Stimulated activated CD4-positive, alpha-beta T cell treated with anti-CD3 and anti-CD28 coated beads, Interleukin-15, amount 100 ng/mL, for 24 hours (primary cell): Measurements from ENCODE around the gene U2AF1L4.
"Not testable (repeated sequence)": the region's sequence is repeated elsewhere in the genome, so short reads cannot be mapped to it uniquely, and the experiment has no call there.

Source experiments
- DNase-seq: peaks from one replicate; pipeline ENCODE4 v3.0.0-alpha.2; 2020

The U2AF1L4 gene

DNA sequence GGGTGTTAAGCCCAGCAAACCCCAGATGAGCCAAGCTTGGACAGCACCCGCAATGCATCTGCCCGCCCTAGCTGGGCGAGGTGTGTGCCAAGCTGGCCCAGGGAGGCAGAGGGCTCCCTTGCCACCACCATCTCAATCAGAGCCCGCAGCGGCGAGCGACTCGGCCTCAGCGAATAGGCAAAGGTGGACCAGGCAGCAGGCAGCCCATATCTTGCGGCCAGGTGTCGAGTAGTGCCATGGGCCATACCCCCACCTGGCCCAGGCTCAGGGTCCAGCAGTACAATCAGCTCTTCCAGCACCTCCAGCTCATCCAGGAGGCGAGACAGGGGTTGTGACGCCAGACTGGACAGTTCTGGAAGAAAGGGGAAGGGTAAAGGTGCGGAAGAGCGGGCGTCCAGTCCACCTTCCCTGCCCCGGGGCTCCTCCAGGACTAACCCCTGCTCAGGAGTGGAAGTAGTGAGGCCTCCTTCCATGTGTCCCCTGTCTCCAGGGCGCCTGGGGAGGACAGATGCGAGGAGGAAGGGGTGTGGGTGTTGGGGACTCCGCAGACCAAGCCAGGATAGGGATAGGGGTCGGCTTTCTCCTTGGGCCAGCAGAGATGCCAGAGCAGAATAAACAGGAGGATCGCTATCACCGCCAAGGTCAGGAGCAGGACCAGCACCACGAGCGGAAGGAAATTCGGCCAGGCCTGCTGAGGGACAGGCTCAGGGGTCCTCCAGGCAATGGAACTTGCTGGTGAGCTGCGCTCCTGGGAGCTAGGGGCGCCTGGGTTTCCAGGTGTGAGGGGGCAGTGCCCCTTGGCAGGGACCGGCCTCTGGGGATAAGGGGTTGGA is 5.7 kb downstream of the U2AF1L4 start:
- no peak for DNase-seq

DNA sequence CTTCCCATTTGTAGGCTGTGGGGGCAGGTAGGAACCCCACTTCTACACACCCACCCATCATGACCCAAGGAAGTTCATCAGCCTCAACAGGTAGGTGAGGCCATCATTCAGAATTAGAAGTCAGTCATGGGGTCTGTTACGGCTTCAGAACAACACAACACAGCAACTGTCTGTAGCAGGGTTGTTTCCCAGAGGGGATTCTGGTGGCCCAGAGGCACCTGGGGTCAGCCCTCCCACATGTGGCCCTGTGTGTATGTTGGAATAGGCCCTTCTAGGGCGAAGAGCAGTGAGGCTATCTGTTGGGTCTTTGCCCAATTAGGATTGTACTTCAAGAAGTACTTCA is 6.4 kb downstream of the U2AF1L4 start:
- DNase-seq = no peak

DNA sequence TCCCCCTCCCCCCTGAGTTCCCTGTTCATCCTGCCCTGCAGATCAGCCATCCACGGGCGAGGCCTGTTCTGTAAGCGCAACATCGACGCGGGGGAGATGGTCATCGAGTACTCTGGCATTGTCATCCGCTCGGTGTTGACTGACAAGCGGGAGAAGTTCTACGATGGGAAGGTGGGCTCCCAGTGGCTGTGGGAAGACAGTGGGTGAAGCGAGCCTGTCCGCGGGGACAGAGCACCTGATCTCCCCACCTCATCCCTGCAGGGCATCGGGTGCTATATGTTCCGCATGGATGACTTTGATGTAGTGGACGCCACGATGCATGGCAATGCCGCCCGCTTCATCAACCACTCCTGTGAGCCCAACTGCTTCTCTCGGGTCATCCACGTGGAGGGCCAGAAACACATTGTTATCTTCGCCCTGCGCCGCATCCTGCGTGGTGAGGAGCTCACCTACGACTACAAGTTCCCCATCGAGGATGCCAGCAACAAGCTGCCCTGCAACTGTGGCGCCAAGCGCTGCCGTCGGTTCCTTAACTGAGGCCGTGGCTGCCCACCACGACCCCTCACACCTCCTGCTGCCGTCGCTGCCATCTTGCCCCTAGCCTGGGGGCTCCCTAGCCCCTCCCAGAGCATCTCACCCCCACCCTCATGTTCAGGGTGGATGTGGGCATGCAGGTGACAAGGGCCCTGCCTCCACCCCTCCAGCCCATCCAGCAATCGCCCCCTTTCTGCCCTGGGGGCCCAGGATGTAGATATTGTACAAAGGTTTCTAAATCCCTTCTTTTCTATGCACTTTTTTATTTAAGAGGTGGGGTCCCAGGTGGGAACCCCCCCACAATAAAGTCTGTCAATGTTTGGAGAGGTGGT is 7.0 kb downstream of the U2AF1L4 start:
- no peak for DNase-seq

DNA sequence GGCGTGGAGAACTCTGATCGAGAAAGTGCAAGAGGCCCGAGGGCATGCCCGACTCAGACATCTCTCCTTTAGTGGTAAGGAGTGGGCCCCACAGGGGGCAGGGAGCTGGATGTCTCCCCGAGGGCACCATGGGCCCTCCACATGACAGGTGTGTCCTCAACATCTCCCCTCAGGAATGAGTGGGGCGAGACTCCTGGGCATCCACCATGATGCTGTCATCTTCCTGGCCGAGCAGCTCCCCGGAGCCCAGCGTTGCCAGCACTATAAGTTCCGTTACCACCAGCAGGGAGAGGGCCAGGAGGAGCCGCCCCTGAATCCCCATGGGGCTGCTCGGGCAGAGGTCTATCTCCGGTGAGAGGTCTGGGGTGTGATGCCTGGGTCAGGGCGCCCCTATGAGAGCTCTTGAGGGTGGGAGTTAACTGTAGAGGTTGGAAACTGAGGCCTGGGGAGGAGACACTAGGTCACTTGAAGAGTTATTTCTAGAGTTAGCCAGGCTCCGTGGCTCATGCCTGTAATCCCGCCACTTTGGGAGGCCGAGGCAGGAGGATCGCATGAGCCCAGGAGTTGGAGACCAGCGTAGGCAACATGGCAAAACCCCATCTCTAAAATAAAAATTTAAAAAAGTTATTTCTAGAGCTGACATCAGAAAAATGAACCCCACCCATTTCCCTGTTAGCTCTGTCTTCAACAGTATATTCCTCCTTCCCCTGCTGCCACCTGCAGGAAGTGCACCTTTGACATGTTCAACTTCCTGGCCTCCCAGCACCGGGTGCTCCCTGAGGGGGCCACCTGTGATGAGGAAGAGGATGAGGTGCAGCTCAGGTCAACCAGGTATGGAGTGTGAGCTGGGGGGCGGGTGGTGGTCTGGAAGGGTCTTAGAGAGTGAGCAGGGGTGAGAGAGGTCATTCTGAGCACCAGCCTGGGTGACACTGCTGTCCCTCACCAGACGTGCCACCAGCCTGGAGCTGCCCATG is 8.0 kb downstream of the U2AF1L4 start:
- DNase-seq = no peak

DNA sequence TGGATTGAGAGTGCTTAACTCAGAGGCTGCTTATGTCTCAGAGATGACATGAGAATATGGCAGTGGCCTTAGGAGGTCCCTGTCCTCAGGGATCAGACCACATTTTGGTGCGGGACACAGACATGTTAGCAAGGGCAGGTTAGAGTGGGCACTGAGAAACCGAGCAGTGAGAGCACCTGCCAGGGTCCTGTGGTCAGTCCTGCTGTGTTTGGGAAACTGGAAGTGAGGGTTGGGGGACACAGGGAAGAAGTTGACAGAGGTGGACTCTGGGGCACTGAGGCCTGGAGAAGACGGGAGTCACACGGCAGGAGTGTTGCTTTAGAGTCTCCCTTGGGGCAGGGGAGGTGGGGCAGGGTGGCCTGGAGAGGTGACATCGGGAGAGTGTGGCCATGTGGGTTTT is 10.3 kb downstream of the U2AF1L4 start:
- no peak for DNase-seq

DNA sequence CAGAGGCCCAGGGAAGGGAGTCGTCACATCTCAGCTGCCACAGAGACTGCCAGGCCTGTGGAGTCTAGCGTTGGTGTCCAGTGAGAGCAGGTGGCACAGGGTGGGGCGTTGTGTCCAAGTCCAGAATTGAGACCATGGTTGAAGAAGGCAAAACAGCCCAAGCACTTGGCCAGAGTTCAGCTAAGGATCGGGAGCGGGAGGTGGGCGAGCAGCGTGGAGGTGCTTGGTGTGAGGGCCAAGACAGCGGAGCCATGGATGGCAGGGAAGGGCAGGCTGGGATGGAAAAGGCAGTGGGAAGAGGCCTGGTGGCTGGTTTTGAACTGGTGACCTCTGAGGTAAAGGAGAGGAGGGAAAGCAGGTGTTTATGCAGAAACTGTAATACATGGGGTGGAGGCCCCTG is 10.9 kb downstream of the U2AF1L4 start:
- no peak for DNase-seq

DNA sequence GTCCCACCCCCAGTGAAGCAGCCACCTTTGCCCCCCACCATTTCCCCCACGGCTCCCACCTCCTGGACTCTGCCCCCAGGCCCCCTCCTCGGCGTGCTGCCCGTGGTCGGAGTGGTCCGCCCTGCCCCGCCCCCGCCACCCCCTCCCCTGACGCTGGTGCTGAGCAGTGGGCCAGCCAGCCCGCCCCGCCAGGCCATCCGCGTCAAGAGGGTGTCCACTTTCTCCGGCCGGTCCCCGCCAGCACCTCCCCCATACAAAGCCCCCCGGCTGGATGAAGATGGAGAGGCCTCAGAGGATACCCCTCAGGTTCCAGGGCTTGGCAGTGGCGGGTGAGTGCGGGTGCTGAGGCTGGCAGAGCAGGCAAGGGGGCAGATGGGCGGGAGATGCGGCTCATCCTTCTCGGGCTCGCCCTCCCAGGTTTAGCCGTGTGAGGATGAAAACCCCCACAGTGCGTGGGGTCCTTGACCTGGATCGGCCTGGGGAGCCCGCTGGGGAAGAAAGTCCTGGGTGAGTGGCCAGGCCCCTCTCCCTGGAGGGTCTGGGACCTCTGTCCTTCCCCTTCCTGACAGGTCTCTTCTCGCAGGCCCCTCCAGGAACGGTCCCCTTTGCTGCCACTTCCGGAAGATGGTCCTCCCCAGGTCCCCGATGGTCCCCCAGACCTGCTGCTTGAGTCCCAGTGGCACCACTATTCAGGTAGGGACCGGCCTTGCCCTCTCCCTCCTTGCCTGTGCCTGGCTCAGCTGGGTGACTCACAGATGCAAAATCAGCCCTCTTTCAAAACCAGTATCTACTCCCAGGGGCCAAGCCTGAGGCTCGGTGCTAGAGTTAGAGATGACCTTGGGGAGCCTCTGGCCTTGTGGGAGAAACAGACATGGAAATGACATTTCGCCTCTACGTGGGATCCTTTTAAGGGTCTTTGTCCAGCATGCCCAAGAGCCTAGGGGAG is 11.8 kb downstream of the U2AF1L4 start:
- DNase-seq = no peak

DNA sequence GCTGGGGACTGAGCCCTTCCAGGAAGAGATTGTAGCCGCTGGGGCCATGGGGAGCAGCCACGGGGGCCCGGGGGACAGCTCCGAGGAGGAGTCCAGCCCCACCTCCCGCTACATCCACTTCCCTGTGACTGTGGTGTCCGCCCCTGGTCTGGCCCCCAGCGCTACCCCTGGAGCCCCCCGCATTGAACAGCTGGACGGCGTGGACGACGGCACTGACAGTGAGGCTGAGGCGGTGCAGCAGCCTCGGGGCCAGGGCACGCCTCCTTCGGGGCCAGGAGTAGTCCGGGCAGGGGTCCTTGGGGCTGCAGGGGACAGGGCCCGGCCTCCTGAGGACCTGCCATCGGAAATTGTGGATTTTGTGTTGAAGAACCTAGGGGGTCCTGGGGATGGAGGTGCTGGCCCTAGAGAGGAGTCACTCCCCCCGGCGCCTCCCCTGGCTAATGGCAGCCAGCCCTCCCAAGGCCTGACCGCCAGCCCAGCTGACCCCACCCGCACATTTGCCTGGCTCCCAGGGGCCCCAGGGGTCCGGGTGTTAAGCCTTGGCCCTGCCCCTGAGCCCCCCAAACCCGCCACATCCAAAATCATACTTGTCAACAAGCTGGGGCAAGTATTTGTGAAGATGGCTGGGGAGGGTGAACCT is 12.6 kb downstream of the U2AF1L4 start:
- DNase-seq = no peak

DNA sequence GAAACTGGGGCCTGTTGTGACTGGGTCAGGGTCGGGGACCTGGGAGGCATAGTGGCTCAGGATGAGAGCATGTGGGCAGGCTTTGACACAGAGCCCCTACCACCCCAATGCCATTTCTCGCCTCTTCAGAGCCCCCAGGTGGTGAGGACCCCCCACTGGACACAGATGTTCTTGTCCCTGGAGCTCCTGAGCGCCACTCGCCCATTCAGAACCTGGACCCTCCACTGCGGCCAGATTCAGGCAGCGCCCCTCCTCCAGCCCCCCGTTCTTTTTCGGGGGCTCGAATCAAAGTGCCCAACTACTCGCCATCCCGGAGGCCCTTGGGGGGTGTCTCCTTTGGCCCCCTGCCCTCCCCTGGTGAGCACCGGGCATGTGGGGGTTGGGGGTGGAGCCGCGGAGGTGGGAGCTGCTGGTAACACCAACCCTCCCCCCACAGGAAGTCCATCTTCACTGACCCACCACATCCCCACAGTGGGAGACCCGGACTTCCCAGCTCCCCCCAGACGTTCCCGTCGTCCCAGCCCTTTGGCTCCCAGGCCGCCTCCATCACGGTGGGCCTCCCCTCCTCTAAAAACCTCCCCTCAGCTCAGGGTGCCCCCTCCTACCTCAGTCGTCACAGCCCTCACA is 13.3 kb downstream of the U2AF1L4 start:
- DNase-seq = no peak

DNA sequence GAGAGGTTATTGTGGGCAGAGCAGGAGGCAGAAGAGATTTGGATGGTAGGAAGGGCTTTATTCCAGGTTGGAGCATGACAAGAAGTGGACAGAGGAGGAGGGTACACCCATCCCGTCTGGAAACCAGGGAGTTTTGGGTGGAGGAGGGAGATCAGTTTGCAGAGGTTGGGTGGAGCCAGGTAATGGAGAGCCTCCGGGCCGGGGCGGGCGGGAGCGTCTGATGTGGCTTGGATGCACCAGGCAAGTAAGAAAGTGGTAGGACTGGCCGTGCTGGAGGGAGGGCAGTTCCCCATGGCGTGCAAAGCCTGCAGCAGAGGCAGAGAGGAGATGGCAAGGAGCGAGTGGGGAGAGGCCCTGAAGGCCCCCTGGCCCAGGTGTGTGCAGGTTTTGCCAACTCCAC is 13.9 kb downstream of the U2AF1L4 start:
- DNase-seq = no peak

DNA sequence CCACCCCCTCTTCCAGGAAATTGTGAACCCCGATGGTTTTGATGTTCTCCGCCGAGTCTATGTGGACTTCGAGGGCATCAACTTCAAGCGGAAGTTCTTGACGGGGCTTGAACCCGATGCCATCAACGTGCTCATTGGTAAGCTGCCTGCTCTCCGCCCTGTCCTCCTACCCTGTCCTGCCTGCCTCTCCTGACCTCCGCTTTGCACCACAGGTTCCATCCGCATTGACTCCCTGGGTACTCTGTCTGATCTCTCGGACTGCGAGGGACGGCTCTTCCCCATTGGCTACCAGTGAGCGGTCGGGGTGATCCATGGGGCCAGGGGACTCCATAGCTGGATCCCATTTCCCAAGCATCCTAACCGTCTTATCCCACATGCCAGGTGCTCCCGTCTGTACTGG is 14.9 kb downstream of the U2AF1L4 start:
- no peak for DNase-seq

DNA sequence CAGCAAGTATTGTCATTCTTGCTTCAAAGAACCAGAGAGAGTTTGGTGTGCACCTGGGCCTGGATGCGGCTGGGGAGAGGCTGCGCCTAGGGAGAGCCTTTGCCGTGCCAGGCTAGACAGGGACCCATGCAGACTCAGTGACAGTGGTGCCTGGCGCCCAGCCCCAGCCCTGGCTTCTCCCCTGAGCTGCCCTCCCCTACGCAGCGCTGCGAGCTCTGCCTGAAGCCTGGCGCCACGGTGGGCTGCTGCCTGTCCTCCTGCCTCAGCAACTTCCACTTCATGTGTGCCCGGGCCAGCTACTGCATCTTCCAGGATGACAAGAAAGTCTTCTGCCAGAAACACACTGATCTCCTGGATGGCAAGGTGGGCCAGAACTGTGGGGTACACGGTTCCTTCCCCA is 15.5 kb downstream of the U2AF1L4 start:
- DNase-seq = no peak

DNA sequence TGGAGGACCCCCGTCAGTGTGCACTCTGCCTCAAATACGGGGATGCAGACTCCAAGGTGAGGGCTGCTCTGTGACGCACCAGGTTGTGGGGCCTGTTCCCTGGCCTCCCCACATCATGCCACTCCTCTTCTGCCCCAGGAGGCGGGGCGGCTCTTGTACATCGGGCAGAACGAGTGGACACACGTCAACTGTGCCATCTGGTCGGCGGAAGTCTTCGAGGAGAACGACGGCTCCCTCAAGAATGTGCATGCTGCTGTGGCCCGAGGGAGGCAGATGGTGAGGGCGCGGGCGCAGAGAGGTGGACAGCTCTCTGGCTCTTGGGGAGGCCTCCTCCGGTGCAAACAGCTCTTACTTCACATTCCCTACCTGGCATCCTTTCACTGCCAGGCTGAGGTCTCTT is 16.2 kb downstream of the U2AF1L4 start:
- DNase-seq = no peak

DNA sequence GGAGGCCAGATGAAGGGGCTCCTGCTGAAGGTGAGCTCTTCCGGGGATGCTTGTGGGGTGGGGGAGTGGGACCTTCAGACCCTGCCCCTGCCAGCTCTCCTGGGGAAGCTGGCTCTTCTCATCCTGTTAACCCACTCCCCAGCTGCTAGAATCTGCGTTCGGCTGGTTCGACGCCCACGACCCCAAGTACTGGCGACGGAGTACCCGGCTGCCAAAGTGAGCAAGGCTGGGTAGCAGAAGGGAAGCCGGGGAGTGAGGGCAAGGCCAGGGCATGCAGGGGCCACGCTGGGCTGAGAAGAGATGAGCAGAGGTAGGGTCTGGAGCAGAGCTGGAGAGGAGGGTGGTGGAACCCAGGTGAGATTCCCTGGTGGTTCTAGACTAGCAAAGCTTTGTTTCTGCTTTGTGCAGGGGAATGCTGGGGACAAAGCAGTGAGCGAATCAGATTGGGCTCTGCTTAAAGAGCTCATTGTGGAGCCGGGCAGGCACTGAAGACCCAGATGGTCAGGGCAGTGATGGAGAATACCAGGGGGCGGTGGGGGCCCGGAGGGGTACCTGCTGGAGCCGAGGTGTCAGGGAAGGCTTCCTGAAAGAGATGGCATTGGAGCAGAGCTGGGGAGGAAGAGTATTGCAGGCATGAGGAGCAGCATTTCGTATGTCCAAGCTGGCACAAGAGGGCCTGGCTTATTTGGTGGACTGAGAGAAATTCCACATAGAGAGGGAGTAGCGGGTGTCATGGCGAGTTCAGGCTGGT is 17.1 kb downstream of the U2AF1L4 start:
- DNase-seq = no peak

DNA sequence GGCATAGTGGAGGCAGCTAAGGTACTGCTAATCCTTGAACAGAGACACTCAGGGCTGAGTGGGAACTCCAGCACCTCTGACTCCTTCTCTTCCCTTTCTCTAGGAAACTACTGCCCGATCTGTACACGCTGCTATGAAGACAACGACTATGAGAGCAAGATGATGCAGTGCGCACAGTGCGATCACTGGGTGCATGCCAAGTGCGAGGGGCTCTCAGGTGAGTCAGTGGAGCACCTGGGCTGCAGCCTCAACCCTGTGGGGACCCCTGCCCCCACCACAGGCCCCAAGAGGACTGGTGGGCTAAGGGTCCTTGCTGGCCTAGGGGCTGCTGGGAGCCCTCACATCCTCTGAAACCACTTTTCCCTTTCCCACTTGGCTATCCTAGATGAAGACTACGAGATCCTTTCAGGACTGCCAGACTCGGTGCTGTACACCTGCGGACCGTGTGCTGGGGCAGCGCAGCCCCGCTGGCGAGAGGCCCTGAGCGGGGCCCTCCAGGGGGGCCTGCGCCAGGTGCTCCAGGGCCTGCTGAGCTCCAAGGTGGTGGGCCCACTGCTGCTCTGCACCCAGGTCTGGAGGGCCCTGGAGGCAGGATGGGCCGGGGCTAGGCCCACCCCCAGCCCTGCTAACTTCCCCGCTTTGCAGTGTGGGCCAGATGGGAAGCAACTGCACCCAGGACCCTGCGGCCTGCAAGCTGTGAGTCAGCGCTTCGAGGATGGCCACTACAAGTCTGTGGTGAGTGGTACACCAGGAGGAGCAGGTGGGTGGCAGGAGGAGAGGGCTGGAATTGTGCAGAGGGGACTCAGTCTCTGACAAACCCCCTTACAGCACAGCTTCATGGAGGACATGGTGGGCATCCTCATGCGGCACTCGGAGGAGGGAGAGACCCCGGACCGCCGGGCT is 17.9 kb downstream of the U2AF1L4 start:
- no peak for DNase-seq

DNA sequence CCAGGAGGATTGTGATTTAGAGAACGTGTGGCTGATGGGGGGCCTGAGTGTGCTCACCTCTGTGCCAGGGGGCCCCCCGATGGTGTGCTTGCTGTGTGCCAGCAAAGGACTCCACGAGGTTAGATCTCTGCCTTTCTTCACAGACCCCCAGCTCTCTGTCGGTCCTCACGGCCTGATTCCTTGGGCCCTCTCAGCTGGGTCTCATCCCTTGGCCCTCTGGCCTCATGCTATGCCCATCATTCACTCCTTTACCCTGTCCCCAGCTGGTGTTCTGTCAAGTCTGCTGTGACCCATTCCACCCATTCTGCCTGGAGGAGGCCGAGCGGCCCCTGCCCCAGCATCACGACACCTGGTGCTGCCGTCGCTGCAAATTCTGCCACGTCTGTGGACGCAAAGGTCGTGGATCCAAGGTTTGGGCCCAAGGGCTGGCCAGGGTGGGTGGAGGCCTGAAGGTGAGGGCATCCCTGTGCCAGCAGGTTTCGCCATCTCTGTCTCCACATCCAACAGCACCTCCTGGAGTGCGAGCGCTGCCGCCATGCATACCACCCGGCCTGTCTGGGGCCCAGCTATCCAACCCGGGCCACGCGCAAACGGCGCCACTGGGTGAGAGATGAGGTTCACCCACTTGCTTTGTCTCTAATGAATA is 19.9 kb downstream of the U2AF1L4 start:
- DNase-seq = no peak

DNA sequence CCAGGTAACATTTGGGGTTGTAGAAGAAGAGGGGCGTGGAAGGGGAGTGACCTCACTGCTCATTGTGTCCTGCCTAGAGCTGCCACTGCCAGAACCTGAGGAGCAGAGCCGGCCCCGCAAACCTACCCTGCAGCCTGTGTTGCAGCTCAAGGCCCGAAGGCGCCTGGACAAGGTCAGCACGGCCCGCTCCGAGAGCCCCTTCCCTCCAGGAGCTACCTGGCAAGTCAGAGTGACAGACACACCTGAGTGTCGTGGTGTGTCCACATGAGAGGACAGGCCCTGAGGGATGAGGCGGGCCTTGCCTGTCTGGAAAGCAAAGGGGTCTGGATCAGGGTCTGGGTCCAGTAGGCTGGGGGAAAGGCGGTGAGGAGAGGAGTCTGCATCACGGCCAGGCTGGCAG is 20.7 kb downstream of the U2AF1L4 start:
- no peak for DNase-seq

DNA sequence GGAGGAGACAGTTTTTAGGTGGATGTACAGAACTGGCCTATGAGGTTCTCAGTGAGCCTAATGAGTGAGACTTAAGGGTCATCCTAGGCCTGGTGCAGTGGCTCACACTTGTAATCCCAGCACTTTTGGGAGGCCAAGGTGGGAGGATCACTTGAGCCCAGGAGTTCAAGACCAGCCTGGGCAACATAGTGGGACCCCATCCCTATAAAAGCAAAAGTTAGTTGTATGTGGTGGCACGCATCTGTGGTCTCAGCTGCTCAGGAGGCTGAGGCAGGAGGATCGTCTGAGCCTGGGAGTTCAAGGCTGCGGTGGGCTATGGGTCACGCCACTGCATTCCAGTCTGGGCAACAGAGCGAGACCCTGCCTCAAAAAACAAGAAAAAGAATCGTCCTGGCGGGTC is 21.1 kb downstream of the U2AF1L4 start:
- DNase-seq = not testable (repeated sequence)

DNA sequence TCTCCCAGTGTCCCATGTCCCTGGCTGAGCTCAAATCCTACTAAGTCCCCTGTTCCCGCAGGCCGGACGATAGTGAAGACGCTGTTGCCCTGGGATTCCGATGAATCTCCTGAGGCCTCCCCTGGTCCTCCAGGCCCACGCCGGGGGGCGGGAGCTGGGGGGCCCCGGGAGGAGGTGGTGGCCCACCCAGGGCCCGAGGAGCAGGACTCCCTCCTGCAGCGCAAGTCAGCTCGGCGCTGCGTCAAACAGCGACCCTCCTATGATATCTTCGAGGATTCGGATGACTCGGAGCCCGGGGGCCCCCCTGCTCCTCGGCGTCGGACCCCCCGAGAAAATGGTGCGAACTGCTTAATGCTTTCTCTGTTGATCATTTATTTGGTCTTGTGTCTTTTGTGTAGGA is 21.5 kb downstream of the U2AF1L4 start:
- DNase-seq = no peak
